HEK293 (cell line): ENCODE measurements around the gene OR4F15.

Experiments
- CTCF ChIA-PET: fragments of 350-600 bp; formaldehyde crosslinking; extraction: SDS; loops from one replicate; lab custom pipeline; 2021; ENCODE audit warnings: antibody characterized with exemption; lab: Yijun Ruan, JAX
- POLR2A ChIA-PET: fragments of 300-600 bp; formaldehyde crosslinking; extraction: SDS; loops from one replicate; lab custom pipeline; 2020; ENCODE audit warnings: antibody characterized with exemption, inconsistent platforms; lab: Yijun Ruan, JAX
- H3K27ac ChIP-seq: fragments of 200-500 bp; sonication (Bioruptor generic); 2 replicates; pipeline ENCODE4 v1.5.1; 2014; ENCODE audit warnings: low read depth, low read length, control low read depth, inconsistent platforms; ENCODE audit errors: extremely low read depth
- H3K36me3 ChIP-seq, 2 experiments: fragments of 200-500 bp in 1 of 2; sonication (Bioruptor generic) in 1 of 2; 1 replicate in 1 of 2; 2 replicates in 1 of 2; pipeline ENCODE4 v1.5.1; 2014 to 2017; ENCODE audit warnings: inconsistent platforms in 2 of 2, low read length in 2 of 2; ENCODE audit not compliant: control insufficient read depth in 2 of 2, insufficient read depth in 1 of 2
- H3K4me1 ChIP-seq: fragments of 200-500 bp; sonication (Bioruptor generic); 2 replicates; pipeline ENCODE4 v1.5.1; 2014; ENCODE audit warnings: mild to moderate bottlenecking, low read length, inconsistent platforms; ENCODE audit not compliant: control insufficient read depth, insufficient read depth
- H3K4me3 ChIP-seq: 2 replicates; pipeline ENCODE4 v1.5.1; 2011; ENCODE audit warnings: low read depth, mild to moderate bottlenecking, control low read depth, low read length, moderate library complexity
- H3K9me3 ChIP-seq: fragments of 200-500 bp; sonication (Bioruptor generic); 2 replicates; pipeline ENCODE4 v1.5.1; 2014; ENCODE audit warnings: low read depth, low read length, inconsistent platforms; ENCODE audit not compliant: control insufficient read depth, insufficient read depth
- GLIS1 ChIP-seq: fragments of 450-650 bp; formaldehyde crosslinking; IDR thresholded peaks from 2 replicates; pipeline ENCODE4 v1.5.1; 2016; ENCODE audit warnings: missing biosample characterization, missing genetic modification characterization
- HOXD13 ChIP-seq: sonication (generic); formaldehyde crosslinking; IDR thresholded peaks from 2 replicates; pipeline ENCODE4 v1.8.0; 2022; ENCODE audit warnings: missing genetic modification reagents, borderline replicate concordance
- MEIS1 ChIP-seq: sonication (generic); formaldehyde crosslinking; IDR thresholded peaks from 2 replicates; pipeline ENCODE4 v1.8.1; 2022; ENCODE audit warnings: missing genetic modification reagents, mild to moderate bottlenecking, borderline replicate concordance
- PRDM1 ChIP-seq: fragments of 450-650 bp; formaldehyde crosslinking; IDR thresholded peaks from 2 replicates; pipeline ENCODE4; 2016; ENCODE audit warnings: missing biosample characterization, missing genetic modification characterization
- SCRT2 ChIP-seq: fragments of 450-650 bp; formaldehyde crosslinking; IDR thresholded peaks from 2 replicates; pipeline ENCODE4 v1.5.1; 2016; ENCODE audit warnings: missing biosample characterization, missing genetic modification characterization
- SP2 ChIP-seq: fragments of 450-650 bp; formaldehyde crosslinking; IDR thresholded peaks from 2 replicates; pipeline ENCODE4 v1.5.1; 2016; ENCODE audit warnings: missing biosample characterization, missing genetic modification characterization
- ZBTB21 ChIP-seq: fragments of 450-650 bp; formaldehyde crosslinking; IDR thresholded peaks from 2 replicates; pipeline ENCODE4 v1.5.1; 2017; ENCODE audit warnings: missing biosample characterization, missing genetic modification characterization
- ZBTB8A ChIP-seq: fragments of 450-650 bp; formaldehyde crosslinking; IDR thresholded peaks from 2 replicates; pipeline ENCODE4 v1.5.1; 2016; ENCODE audit warnings: missing biosample characterization, missing genetic modification characterization
- ZFHX2 ChIP-seq: fragments of 450-650 bp; formaldehyde crosslinking; conservative IDR thresholded peaks from 2 replicates; pipeline ENCODE4 v1.5.1; 2016; ENCODE audit warnings: missing biosample characterization, missing genetic modification characterization
- ZNF10 ChIP-seq: fragments of 450-650 bp; formaldehyde crosslinking; IDR thresholded peaks from 2 replicates; pipeline ENCODE4 v1.5.1; 2017; ENCODE audit warnings: missing biosample characterization, missing genetic modification characterization
- ZNF112 ChIP-seq: fragments of 450-650 bp; formaldehyde crosslinking; IDR thresholded peaks from 2 replicates; pipeline ENCODE4 v1.5.0; 2017; ENCODE audit warnings: missing biosample characterization, missing genetic modification characterization
- ZNF138 ChIP-seq: fragments of 450-650 bp; formaldehyde crosslinking; IDR thresholded peaks from 2 replicates; pipeline ENCODE4 v1.5.1; 2016; ENCODE audit warnings: missing biosample characterization, missing genetic modification characterization, borderline replicate concordance
- ZNF175 ChIP-seq: fragments of 450-650 bp; formaldehyde crosslinking; IDR thresholded peaks from 2 replicates; pipeline ENCODE4 v1.5.1; 2016; ENCODE audit warnings: missing biosample characterization, missing genetic modification characterization
- ZNF302 ChIP-seq: fragments of 450-650 bp; formaldehyde crosslinking; IDR thresholded peaks from 2 replicates; pipeline ENCODE4 v1.5.1; 2016; ENCODE audit warnings: missing biosample characterization, missing genetic modification characterization, low read depth
- ZNF341 ChIP-seq: fragments of 450-650 bp; formaldehyde crosslinking; IDR thresholded peaks from 2 replicates; pipeline ENCODE4; 2016; ENCODE audit warnings: low read depth, missing biosample characterization, missing genetic modification characterization
- ZNF558 ChIP-seq: fragments of 450-650 bp; formaldehyde crosslinking; IDR thresholded peaks from 2 replicates; pipeline ENCODE4 v1.5.1; 2016; ENCODE audit warnings: missing biosample characterization, missing genetic modification characterization
- ZNF626 ChIP-seq: fragments of 450-650 bp; sonication (Bioruptor Pico); formaldehyde crosslinking; IDR thresholded peaks from 2 replicates; pipeline ENCODE4 v1.5.1; 2018; ENCODE audit warnings: missing biosample characterization, missing genetic modification characterization, inconsistent platforms
- ZNF670 ChIP-seq: fragments of 450-650 bp; formaldehyde crosslinking; IDR thresholded peaks from 2 replicates; pipeline ENCODE4 v1.5.1; 2016; ENCODE audit warnings: missing biosample characterization, missing genetic modification characterization, low read depth
- ZNF843 ChIP-seq: fragments of 450-650 bp; formaldehyde crosslinking; IDR thresholded peaks from 2 replicates; pipeline ENCODE4 v1.5.1; 2016; ENCODE audit warnings: missing biosample characterization, missing genetic modification characterization
- TF ChIP-seq, protein P1 (sequence below): fragments of 450-650 bp; formaldehyde crosslinking; IDR thresholded peaks from 2 replicates; pipeline ENCODE4 v1.5.1; 2016; ENCODE audit warnings: missing biosample characterization, missing genetic modification characterization
- TF ChIP-seq, protein P2 (sequence below): fragments of 450-650 bp; formaldehyde crosslinking; IDR thresholded peaks from 2 replicates; pipeline ENCODE4 v1.5.1; 2017; ENCODE audit warnings: missing biosample characterization, missing genetic modification characterization

Gene OR4F15

GRCh38 chr15:101803676-101804075, 8.3 kb upstream of the OR4F15 start (continued):
- TF ChIP-seq ZNF670 (tag by site-specific recombination) (no peak), MEIS1 (no peak), SP2 (tag by site-specific recombination) (no peak), ZNF112 (tag by site-specific recombination) (no peak), ZNF175 (tag by site-specific recombination) (no peak)

DNA sequence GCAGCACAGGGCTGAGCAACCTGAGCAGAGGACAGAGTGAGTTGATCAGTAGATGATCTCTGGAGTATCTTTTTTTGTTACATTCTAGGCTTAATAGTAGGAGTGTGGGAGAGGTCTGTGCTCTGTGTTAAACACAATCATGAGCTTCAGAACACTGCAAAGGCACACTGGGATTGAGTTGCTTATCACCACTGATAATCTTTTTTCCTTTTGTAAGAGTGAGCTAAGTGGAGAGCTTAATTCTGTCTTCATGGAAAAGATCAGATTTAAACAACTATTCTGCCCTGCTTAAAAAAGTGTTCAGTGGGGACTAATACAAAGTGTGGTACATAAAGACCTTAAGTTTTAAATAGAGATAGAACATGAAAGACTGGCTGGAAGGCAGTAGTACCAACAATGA, 7.6 kb upstream of the OR4F15 start:
- ChIA-PET POLR2A (no interaction called here), CTCF (interaction anchor here (0.6 to 0.7 kb wide), 3 partner anchors 14 to 215 kb away, joined by 3 read pairs; no protein-coding TSS in a partner anchor)
- Histone ChIP-seq H3K9me3 (no peaks in the 10 kb centered on the region; the same call in 1 of the 2 replicates), H3K4me1 (no peaks in the 10 kb centered on the region), H3K27ac (no peak overlapping the region), H3K4me3 (no peak overlapping the region), H3K36me3 (no peaks in the 10 kb centered on the region)
- TF ChIP-seq ZNF843 (tag by site-specific recombination) = no peak
- TF ChIP-seq ZFHX2 (tag by site-specific recombination) = no peak
- TF ChIP-seq ZNF10 (tag by site-specific recombination) = no peak
- TF ChIP-seq, protein P1, sequence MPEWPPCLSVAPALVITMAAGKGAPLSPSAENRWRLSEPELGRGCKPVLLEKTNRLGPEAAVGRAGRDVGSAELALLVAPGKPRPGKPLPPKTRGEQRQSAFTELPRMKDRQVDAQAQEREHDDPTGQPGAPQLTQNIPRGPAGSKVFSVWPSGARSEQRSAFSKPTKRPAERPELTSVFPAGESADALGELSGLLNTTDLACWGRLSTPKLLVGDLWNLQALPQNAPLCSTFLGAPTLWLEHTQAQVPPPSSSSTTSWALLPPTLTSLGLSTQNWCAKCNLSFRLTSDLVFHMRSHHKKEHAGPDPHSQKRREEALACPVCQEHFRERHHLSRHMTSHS = no peak
- TF ChIP-seq ZNF558 (tag by site-specific recombination) = no peak
- no peak for TF ChIP-seq ZBTB21 (tag by site-specific recombination)
- no peak for TF ChIP-seq GLIS1
- TF ChIP-seq HOXD13 (CRISPR knock-in tag) = no peak
- no peak for TF ChIP-seq PRDM1
- TF ChIP-seq ZNF302 (tag by site-specific recombination) = no peak
- no peak for TF ChIP-seq SCRT2 (tag by site-specific recombination)
- no peak for TF ChIP-seq ZBTB8A (tag by site-specific recombination)
- TF ChIP-seq, protein P2, sequence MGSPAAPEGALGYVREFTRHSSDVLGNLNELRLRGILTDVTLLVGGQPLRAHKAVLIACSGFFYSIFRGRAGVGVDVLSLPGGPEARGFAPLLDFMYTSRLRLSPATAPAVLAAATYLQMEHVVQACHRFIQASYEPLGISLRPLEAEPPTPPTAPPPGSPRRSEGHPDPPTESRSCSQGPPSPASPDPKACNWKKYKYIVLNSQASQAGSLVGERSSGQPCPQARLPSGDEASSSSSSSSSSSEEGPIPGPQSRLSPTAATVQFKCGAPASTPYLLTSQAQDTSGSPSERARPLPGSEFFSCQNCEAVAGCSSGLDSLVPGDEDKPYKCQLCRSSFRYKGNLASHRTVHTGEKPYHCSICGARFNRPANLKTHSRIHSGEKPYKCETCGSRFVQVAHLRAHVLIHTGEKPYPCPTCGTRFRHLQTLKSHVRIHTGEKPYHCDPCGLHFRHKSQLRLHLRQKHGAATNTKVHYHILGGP = no peak

DNA sequence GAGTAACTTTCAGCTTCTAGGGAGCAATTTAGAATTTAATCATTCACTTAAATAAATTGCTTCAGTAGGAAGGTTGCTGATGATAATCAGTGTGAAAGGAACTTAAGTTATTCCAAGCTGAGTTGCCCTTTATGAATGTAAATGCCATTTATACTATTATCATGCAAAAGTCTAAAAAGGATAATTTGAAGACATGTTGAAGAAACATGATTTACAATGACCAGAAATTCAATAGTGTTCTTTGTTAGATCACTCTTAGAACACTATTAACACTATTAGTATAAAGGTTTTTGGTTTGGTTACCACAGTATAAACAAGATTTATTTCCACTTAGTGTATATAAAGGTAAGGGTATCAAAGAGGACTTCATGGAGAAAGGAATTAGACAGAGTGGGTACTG, 7.1 kb upstream of the OR4F15 start:
- TF ChIP-seq ZNF626 (tag by site-specific recombination) (no peak), ZNF341 (tag by site-specific recombination) (no peak), SCRT2 (tag by site-specific recombination) (no peak), ZNF138 (no peak)
- H3K36me3 ChIP-seq = no peaks in the 10 kb centered on the region
- ChIA-PET CTCF (interaction anchor here (0.6 to 0.7 kb wide), 3 partner anchors 13 to 216 kb away, joined by 3 read pairs; no protein-coding TSS in a partner anchor), POLR2A (no interaction called here)
- no peaks in the 10 kb centered on the region for H3K4me1 ChIP-seq
- no peaks in the 10 kb centered on the region; the same call in 1 of the 2 replicates for H3K9me3 ChIP-seq
- H3K27ac ChIP-seq = no peak overlapping the region
- H3K4me3 ChIP-seq = no peak overlapping the region
